Embryonic facial prominence (tissue), 1 donor: ENCODE data around the gene GTF2H2C.
"Not testable (repeated sequence)": the region's sequence is repeated elsewhere in the genome, so short reads cannot be mapped to it uniquely, and the experiment has no call there.

Source experiments
- DNase-seq: peaks from one replicate; pipeline ENCODE4 v3.0.0-alpha.2; 2016; ENCODE audit errors: extremely low spot score

Gene GTF2H2C

DNA sequence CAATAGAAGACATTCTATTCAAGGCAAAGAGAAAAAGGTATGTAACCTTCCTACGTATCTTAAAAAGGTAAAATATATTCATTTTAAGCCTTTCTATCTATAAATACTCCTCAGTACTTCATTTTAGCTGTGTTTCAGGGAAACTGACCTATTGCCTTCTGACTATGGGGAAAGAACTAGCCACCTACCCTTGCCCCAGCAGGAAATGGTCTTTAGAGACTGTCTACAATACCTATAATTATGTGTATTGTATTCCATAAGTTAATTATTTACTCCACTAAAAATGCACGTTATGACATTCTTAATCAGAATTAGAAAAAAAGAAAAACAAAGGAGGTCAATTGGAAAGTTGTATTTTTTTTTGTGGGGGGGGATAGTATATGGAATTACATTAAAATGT lies 6.2 kb downstream of the GTF2H2C start:
- not testable (repeated sequence) for DNase-seq

DNA sequence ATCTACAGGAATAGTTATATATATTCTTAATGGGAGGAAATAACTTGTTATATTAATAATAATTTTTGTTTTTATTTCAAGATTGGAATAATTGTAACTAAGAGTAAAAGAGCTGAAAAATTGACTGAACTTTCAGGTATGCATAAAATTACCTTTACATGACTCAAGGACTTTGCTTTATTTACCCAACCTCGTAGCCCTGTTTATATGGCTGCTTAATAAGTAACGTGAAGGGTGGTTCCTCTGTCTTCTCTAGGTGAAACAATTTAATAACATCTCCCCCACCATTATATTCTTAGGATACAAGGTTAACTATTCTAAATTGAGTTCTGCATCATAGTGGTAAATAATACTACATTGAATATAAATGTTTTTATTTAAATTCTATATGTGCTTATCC lies 8.1 kb downstream of the GTF2H2C start:
- DNase-seq: not testable (repeated sequence)

DNA sequence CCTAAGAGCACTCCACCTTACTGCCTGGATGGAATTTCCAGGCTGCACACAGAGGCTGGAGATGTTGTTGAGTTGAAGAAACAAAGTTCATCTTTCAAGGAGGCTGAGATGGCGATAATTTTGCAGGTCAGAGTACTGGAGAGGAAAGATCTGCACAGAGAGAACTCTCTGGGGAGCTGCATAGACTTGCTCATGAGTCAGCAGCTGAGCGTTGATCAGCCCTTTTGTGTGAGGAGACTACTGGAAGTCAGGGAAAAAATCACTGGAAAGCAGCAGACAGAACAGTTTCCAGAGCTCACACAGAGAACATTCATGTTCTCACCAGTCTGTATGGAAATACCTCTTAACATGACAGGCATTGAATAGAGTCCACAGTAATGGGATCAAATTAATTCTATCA lies 23.4 kb downstream of the GTF2H2C start:
- not testable (repeated sequence) for DNase-seq

GRCh38 chr5:69596114-69596840 lies 36.3 kb downstream of the GTF2H2C start:
- DNase-seq: not testable (repeated sequence)

DNA sequence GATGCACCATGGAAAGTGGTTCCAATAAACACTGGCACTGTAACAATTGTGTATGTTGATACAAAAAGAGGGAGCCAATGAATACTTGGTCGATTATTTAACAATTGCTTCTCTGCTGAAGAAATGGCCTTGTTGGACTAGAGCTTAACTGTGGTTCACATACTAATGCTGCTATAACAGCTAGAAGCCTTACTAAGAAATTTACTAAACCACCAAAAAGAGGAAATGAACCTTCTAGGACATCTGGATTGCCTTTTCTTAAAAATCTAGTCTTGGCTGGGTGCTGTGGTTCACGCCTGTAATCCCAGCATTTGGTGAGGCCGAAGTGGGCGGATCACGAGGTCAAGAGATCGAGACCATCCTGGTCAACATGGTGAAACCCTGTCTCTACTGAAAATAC lies 42.0 kb downstream of the GTF2H2C start:
- not testable (repeated sequence) for DNase-seq

- not testable (repeated sequence) for DNase-seq
Measured at GRCh38 chr5:69606839-69607238, 46.8 kb downstream of the GTF2H2C start.

DNA sequence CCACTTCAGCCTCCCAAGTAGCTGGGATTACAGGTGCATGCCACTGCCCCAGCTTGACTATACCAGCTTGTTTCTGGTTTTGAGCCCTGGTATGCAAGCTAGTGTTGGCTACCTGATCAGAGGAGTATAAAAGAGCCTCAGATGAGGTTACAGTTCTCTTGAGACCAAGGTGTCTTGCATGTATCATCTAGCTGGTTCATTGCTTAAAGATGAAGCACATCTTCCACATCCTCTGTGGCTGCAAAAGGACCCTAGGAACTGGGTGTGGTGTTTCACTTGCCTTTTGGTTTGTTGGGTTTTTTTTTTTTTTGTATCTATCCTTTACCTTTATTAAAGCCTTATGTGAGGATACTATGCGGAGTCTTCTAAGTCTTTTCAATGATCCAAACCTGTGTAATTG lies 47.8 kb downstream of the GTF2H2C start:
- DNase-seq: not testable (repeated sequence)

DNA sequence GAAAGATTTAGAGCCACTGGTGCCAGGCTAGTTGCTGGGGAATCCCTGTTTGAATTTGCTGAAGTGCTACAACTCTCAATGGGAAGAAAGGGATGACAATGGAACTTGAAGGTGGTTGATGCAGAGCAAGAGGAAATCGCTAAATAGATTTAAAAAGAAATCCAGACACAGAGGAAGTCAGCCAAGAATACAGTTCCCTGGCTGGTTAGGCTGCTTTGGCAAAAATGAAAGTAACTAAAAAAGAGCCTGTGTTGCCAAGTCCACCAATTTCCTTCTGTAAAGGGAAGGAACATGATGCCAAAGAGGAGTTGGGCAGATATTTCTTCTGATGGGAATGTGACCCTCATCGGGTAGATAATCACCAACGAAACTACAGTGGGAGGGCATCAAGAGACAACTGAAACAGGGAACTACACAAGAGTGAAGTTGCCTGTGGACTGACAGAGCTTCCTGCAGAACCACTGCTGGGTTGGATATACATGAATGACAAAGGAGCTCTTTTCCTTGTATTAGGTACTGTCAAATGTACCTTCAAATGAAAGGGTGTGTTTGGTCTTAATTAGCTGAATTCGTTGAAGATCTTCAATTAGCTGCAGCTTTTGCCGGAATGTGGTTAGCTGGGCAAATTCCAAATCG lies 49.0 kb downstream of the GTF2H2C start:
- not testable (repeated sequence) for DNase-seq

GRCh38 chr5:69614843-69615242 lies 54.9 kb downstream of the GTF2H2C start:
- DNase-seq: not testable (repeated sequence)

DNA sequence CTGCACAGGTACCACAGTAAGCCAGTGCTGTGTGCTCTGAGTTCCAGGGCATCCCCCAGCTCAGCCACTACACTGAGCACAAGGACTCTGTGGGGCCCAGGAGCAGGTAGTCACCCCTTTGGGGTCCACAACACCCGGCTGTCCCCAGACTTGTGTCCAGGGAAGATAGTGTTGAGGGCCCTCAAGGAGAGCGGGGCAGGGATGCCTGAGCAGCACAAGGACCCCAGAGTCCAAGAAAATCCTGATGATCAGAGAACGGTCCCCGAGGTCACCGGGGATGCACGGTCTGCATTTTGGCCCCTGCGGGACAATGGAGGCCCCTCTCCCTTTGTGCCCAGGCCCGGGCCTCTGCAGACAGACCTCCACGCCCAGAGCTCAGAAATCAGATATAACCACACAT lies 71.9 kb downstream of the GTF2H2C start:
- DNase-seq: not testable (repeated sequence)
